Measurements from ENCODE around the gene URAD. TPM values are rescaled to one million over a fixed set of nuclear protein-coding genes. Genes with fewer than 3 reads are reported as not detected.
A peak's percentile ranks its signal among the peaks of the same experiment; 100 is the strongest.

Gene URAD
- total RNA-seq, 1 donor = not detected

GRCh38 chr13:28026508-28026907 is 38.0 kb upstream of the URAD start:
- no peak for TF ChIP-seq CTCF (IDR thresholded peaks at IDR 0.05; ENCODE audit: extremely low read depth, low read depth, low read length)
- Histone ChIP-seq H3K79me2 (ENCODE audit: insufficient read depth, low read length) (no peaks in the 10 kb centered on the region), H3K27me3 (ENCODE audit: insufficient read depth, low read length) (no peaks in the 10 kb centered on the region), H3K4me3 (ENCODE audit: insufficient read depth, low read length) (no peak overlapping the region), H3K4me1 (ENCODE audit: insufficient read depth, low read length) (peaks cover 11% of the 10 kb centered on the region), H3K4me2 (ENCODE audit: insufficient read depth, low read length) (no peak overlapping the region), H4K20me1 (ENCODE audit: insufficient read depth, low read length) (no peaks in the 10 kb centered on the region), H3K36me3 (ENCODE audit: insufficient read depth, low read length) (no peaks in the 10 kb centered on the region), H3K27ac (ENCODE audit: low read depth, low read length) (no peak overlapping the region), H2AFZ (ENCODE audit: low read length) (no peak overlapping the region), H3K9me3 (ENCODE audit: low read depth, low read length) (no peaks in the 10 kb centered on the region)
- DNase-seq (ENCODE audit: insufficient read length, low spot score, missing footprints) = no peak

- Histone ChIP-seq H4K20me1 (ENCODE audit: insufficient read depth, low read length) (no peaks in the 10 kb centered on the region), H3K4me3 (ENCODE audit: insufficient read depth, low read length) (no peak overlapping the region), H2AFZ (ENCODE audit: low read length) (peak overlapping the region; percentile 26), H3K36me3 (ENCODE audit: insufficient read depth, low read length) (no peaks in the 10 kb centered on the region), H3K9me3 (ENCODE audit: low read depth, low read length) (no peaks in the 10 kb centered on the region), H3K4me1 (ENCODE audit: insufficient read depth, low read length) (peaks cover 11% of the 10 kb centered on the region), H3K27ac (ENCODE audit: low read depth, low read length) (no peak overlapping the region), H3K4me2 (ENCODE audit: insufficient read depth, low read length) (no peak overlapping the region), H3K79me2 (ENCODE audit: insufficient read depth, low read length) (no peaks in the 10 kb centered on the region), H3K27me3 (ENCODE audit: insufficient read depth, low read length) (no peaks in the 10 kb centered on the region)
- DNase-seq (ENCODE audit: insufficient read length, low spot score, missing footprints) = no peak
- TF ChIP-seq CTCF (IDR thresholded peaks at IDR 0.05; ENCODE audit: extremely low read depth, low read depth, low read length) = no peak
These were observed 34.5 kb upstream of the URAD start for GRCh38 chr13:28022848-28023518.

GRCh38 chr13:28014301-28014700 is 25.8 kb upstream of the URAD start:
- no peaks in the 10 kb centered on the region for H3K79me2 ChIP-seq (ENCODE audit: insufficient read depth, low read length)
- H3K4me2 ChIP-seq (ENCODE audit: insufficient read depth, low read length) = no peak overlapping the region
- no peaks in the 10 kb centered on the region for H3K27me3 ChIP-seq (ENCODE audit: insufficient read depth, low read length)
- H2AFZ ChIP-seq (ENCODE audit: low read length) = no peak overlapping the region
- H3K36me3 ChIP-seq (ENCODE audit: insufficient read depth, low read length) = no peaks in the 10 kb centered on the region
- H3K9me3 ChIP-seq (ENCODE audit: low read depth, low read length) = no peaks in the 10 kb centered on the region
- no peaks in the 10 kb centered on the region for H4K20me1 ChIP-seq (ENCODE audit: insufficient read depth, low read length)
- DNase-seq (ENCODE audit: insufficient read length, low spot score, missing footprints) = no peak
- H3K27ac ChIP-seq (ENCODE audit: low read depth, low read length) = no peak overlapping the region
- no peak for TF ChIP-seq CTCF (IDR thresholded peaks at IDR 0.05; ENCODE audit: extremely low read depth, low read depth, low read length)
- H3K4me1 ChIP-seq (ENCODE audit: insufficient read depth, low read length) = no peaks in the 10 kb centered on the region
- no peak overlapping the region for H3K4me3 ChIP-seq (ENCODE audit: insufficient read depth, low read length)

- no peak for DNase-seq (ENCODE audit: insufficient read length, low spot score, missing footprints)
- TF ChIP-seq CTCF (IDR thresholded peaks at IDR 0.05; ENCODE audit: extremely low read depth, low read depth, low read length) = no peak
- no peaks in the 10 kb centered on the region for H3K36me3 ChIP-seq (ENCODE audit: insufficient read depth, low read length)
These were observed 25.0 kb upstream of the URAD start for GRCh38 chr13:28013482-28013881.

More at GRCh38 chr13:28013482-28013881, 25.0 kb upstream of the URAD start:
- Histone ChIP-seq H4K20me1 (ENCODE audit: insufficient read depth, low read length) (no peaks in the 10 kb centered on the region), H2AFZ (ENCODE audit: low read length) (no peak overlapping the region), H3K27ac (ENCODE audit: low read depth, low read length) (no peak overlapping the region), H3K4me1 (ENCODE audit: insufficient read depth, low read length) (no peaks in the 10 kb centered on the region), H3K4me3 (ENCODE audit: insufficient read depth, low read length) (no peak overlapping the region), H3K27me3 (ENCODE audit: insufficient read depth, low read length) (no peaks in the 10 kb centered on the region), H3K4me2 (ENCODE audit: insufficient read depth, low read length) (no peak overlapping the region), H3K9me3 (ENCODE audit: low read depth, low read length) (no peaks in the 10 kb centered on the region), H3K79me2 (ENCODE audit: insufficient read depth, low read length) (no peaks in the 10 kb centered on the region)
